NCI-H748 treated with DMSO at 0.1 percent for 48 hours (cell line): Measurements from ENCODE around the gene SRC.

ENCODE experiments used
- DNase-seq: peaks from one replicate; lab custom pipeline; 2025; lab: John Stamatoyannopoulos, UW

The SRC gene

GRCh38 chr20:37315021-37315451, 30.9 kb upstream of the SRC start:
- DNase-seq, result no peak

- DNase-seq, result no peak
These were observed 30.4 kb upstream of the SRC start for GRCh38 chr20:37315452-37316110.

GRCh38 chr20:37316116-37316774, 29.7 kb upstream of the SRC start:
- no peak for DNase-seq

GRCh38 chr20:37316775-37317170, 29.2 kb upstream of the SRC start:
- DNase-seq, result peak; percentile 28

- DNase-seq, result no peak
These were observed 28.6 kb upstream of the SRC start for GRCh38 chr20:37317316-37317715.

- DNase-seq, result no peak
These were observed 27.8 kb upstream of the SRC start for GRCh38 chr20:37317994-37318640.

- DNase-seq, result no peak
These were observed 26.7 kb upstream of the SRC start for GRCh38 chr20:37319151-37319671.

- no peak for DNase-seq
These were observed 22.0 kb upstream of the SRC start for GRCh38 chr20:37323985-37324384.

GRCh38 chr20:37325206-37325605, 20.7 kb upstream of the SRC start:
- DNase-seq, result no peak

GRCh38 chr20:37326666-37327065, 19.3 kb upstream of the SRC start:
- no peak for DNase-seq

GRCh38 chr20:37327748-37328147, 18.2 kb upstream of the SRC start:
- no peak for DNase-seq

- no peak for DNase-seq
These were observed 17.6 kb upstream of the SRC start for GRCh38 chr20:37328149-37328945.

- DNase-seq, result no peak
These were observed 16.3 kb upstream of the SRC start for GRCh38 chr20:37329481-37330165.

- DNase-seq, result no peak
These were observed 15.6 kb upstream of the SRC start for GRCh38 chr20:37330316-37330715.

GRCh38 chr20:37331060-37331857, 14.7 kb upstream of the SRC start:
- no peak for DNase-seq

- no peak for DNase-seq
These were observed 12.7 kb upstream of the SRC start for GRCh38 chr20:37333130-37333847.

- DNase-seq, result no peak
These were observed 12.1 kb upstream of the SRC start for GRCh38 chr20:37333848-37334318.

- DNase-seq, result no peak
These were observed 11.5 kb upstream of the SRC start for GRCh38 chr20:37334450-37334849.

GRCh38 chr20:37335642-37336368, 10.1 kb upstream of the SRC start:
- DNase-seq, result no peak
